AG10803 (cell line): ENCODE data around the gene CEBPA.

Experiments
- DNase-seq: peaks from one replicate; pipeline ENCODE4 v3.0.0; 2010; ENCODE audit warnings: low read depth
- H3K4me3 ChIP-seq: 2 replicates; pipeline ENCODE4 v1.5.1; 2011; ENCODE audit warnings: mild to moderate bottlenecking, low read length, control low read depth
- CTCF ChIP-seq: conservative IDR thresholded peaks from 2 replicates; pipeline ENCODE4 v1.5.1; 2011; ENCODE audit warnings: mild to moderate bottlenecking, low read length, control low read depth, inconsistent platforms

CEBPA gene

DNA sequence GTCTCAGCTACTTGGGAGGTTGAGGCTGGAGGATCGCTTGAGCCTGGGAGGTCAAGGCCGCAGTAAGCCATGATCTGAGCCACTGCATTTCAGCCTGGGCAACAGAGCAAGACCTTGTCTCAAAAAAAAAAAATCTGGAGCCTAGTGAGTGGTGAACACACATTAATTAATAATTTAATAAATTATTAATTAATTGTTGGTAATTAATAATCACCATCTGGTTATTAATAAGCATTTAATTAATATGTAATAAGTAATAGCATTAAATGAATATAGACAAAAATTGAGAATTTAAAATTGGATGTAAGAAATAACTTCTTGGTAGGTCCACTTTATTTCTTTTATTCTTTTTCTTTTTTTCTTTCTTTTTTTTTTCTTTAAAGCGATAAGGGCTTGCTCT is 31.9 kb upstream of the CEBPA start:
- TF ChIP-seq CTCF: no peak
- DNase-seq: no peak
- H3K4me3 ChIP-seq: no peak overlapping the region

- no peak overlapping the region for H3K4me3 ChIP-seq
- DNase-seq: no peak
- no peak for TF ChIP-seq CTCF
Measured at GRCh38 chr19:33333642-33334041, 31.3 kb upstream of the CEBPA start.

GRCh38 chr19:33333151-33333550 is 30.8 kb upstream of the CEBPA start:
- H3K4me3 ChIP-seq: no peak overlapping the region
- no peak for TF ChIP-seq CTCF
- no peak for DNase-seq

DNA sequence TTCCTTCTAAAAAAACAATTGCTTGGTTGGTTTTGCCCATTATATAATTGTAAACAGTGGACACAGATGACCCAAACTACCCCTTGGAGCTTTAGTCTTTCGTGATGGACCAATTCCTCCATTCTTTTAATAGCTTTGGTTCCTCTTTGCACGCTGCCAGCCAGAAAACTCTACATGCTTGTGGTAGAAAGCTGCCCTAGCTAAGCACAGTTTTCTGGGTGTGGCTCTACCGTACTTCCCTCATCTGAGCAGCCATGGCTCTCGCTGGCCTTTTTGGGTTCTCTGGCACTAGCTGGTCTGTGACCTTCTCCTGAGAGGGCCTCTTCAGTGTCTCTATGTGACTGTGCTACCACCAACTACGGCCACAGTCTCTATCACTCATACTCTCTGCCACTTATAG is 29.9 kb upstream of the CEBPA start:
- no peak for TF ChIP-seq CTCF
- no peak for DNase-seq
- H3K4me3 ChIP-seq: no peak overlapping the region

- no peak for DNase-seq
- no peak overlapping the region for H3K4me3 ChIP-seq
- no peak for TF ChIP-seq CTCF
Measured at GRCh38 chr19:33329736-33330135, 27.4 kb upstream of the CEBPA start.

DNA sequence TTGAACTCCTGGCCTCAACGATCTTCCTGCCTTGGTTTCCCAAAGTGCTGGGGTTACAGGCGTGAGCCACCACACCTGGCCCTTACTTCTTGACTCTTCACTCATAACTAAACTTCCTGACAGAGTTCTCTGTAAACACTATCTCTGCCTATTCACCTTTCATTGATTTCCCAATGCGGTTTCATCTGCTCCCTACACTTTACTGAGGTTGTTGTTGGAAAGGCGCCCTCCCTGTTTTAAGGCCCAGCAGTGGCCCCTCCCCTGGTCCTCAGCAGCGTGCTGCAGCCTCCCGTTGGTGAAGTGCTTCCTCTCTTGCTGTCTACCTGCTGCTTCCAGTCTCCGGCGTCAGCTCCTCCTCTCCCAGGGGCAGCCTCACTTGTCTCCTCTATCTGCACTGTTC is 26.7 kb upstream of the CEBPA start:
- no peak for TF ChIP-seq CTCF

GRCh38 chr19:33325920-33326319 is 23.6 kb upstream of the CEBPA start:
- no peak overlapping the region for H3K4me3 ChIP-seq
- DNase-seq: peak; percentile 26
- no peak for TF ChIP-seq CTCF

More for the DNA sequence above, 26.7 kb upstream of the CEBPA start:
- no peak for DNase-seq
- no peak overlapping the region for H3K4me3 ChIP-seq
